Thyroid gland (tissue), 4 donors: Measurements from ENCODE around the gene KIF25. TPM values are rescaled to one million over a fixed set of nuclear protein-coding genes. Genes with fewer than 3 reads are reported as not detected.

Experiments
- DNase-seq, 2 donors: peaks; one replicate each; pipeline ENCODE4 v3.0.0-alpha.2; 2019
- H3K27ac ChIP-seq, 3 donors: fragments of 200-600 bp; sonication (generic); 1 replicate in 2 of 3; 2 replicates in 1 of 3; pipeline ENCODE4 v1.5.1; 2016 to 2019; ENCODE audit warnings: mild to moderate bottlenecking in 1 of 3, moderate library complexity in 1 of 3
- H3K27me3 ChIP-seq: fragments of 200-600 bp; sonication (generic); one replicate; pipeline ENCODE4 v1.5.1; 2019
- H3K36me3 ChIP-seq, 2 donors: fragments of 200-600 bp; sonication (generic); one replicate each; pipeline ENCODE4 v1.5.1; 2016 to 2019
- H3K4me1 ChIP-seq, 2 donors: fragments of 200-600 bp; sonication (generic); one replicate each; pipeline ENCODE4 v1.5.1; 2017 to 2019
- H3K4me3 ChIP-seq, 3 donors: fragments of 200-600 bp; sonication (generic); replicated peaks in 1 of 3; 1 replicate in 2 of 3; 2 replicates in 1 of 3; pipeline ENCODE4 v1.5.1; 2016; ENCODE audit warnings: mild to moderate bottlenecking in 1 of 3
- H3K9me3 ChIP-seq: fragments of 200-600 bp; sonication (generic); one replicate; pipeline ENCODE4 v1.5.1; 2017
- POLR2A ChIP-seq, 2 donors: fragments of 450-650 bp; IDR thresholded peaks; one replicate each; pipeline ENCODE4 v1.6.1; 2017; ENCODE audit warnings: antibody characterized with exemption in 2 of 2, mild to moderate bottlenecking in 2 of 2, moderate library complexity in 1 of 2
- WGBS, 2 donors: methylation state at CpG; one replicate each; pipeline ENCODE4 v1.1.5; 2017; 5-methylcytosine and 5-hydroxymethylcytosine counted together
- intact Hi-C: fragments of 100-400 bp; cut with DNase I; formaldehyde crosslinking; loops from one replicate; pipeline ENCODE4 v1.15.1; 2023
- total RNA-seq, 4 donors: library from RNA; depleted of rRNA; stranded (reverse); fragments of >200 nt; gene quantifications; one replicate each; pipeline ENCODE4 v1.2.3, GENCODE V29; 2016
- TF ChIP-seq, protein P1 (sequence below), 6 experiments: fragments of 200-600 bp in 3 of 6; fragments of 450-650 bp in 3 of 6; sonication (generic) in 3 of 6; IDR thresholded peaks; one replicate each; pipeline ENCODE4 v1.5.1; 2016 to 2019; ENCODE audit warnings: antibody characterized with exemption in 6 of 6, mild to moderate bottlenecking in 2 of 6, inconsistent platforms in 1 of 6, moderate library complexity in 1 of 6

Gene KIF25
- total RNA-seq, 4 donors from 2014 or later: not detected

DNA sequence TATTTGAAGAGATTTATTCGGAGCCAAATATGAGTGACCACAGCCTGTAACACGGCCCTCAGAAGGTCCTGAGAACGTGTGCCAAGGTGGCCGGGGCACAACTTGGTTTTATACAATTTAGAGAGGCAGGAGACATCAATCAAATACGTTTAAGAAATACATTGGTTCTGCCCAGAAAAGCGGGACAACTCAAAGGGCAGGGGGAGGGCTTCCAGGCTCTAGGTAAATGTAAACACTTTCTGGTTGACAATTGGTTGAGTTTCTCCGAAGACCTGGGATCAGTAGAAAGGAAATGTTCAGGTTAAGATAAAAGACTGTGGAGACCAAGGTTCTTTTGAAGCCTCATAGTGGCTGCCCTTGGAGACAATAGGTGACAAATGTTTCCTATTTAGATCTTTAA, 18.9 kb upstream of the KIF25 start:
- no peak for TF ChIP-seq POLR2A (IDR thresholded peaks at IDR 0.05)
- TF ChIP-seq, protein P1, sequence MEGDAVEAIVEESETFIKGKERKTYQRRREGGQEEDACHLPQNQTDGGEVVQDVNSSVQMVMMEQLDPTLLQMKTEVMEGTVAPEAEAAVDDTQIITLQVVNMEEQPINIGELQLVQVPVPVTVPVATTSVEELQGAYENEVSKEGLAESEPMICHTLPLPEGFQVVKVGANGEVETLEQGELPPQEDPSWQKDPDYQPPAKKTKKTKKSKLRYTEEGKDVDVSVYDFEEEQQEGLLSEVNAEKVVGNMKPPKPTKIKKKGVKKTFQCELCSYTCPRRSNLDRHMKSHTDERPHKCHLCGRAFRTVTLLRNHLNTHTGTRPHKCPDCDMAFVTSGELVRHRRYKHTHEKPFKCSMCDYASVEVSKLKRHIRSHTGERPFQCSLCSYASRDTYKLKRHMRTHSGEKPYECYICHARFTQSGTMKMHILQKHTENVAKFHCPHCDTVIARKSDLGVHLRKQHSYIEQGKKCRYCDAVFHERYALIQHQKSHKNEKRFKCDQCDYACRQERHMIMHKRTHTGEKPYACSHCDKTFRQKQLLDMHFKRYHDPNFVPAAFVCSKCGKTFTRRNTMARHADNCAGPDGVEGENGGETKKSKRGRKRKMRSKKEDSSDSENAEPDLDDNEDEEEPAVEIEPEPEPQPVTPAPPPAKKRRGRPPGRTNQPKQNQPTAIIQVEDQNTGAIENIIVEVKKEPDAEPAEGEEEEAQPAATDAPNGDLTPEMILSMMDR (IDR thresholded peaks at IDR 0.05): no peak
- Histone ChIP-seq H3K9me3 (no peaks in the 10 kb centered on the region), H3K36me3 (no peaks in the 10 kb centered on the region), H3K4me3 (no peak overlapping the region), H3K27me3 (no peaks in the 10 kb centered on the region), H3K27ac (no peak overlapping the region), H3K4me1 (no peaks in the 10 kb centered on the region)
- 68 to 75% methylated on average over 7 of the region's 7 CpGs for WGBS, 2 donors
- no peak for DNase-seq
- intact Hi-C loops: no loop called here

DNA sequence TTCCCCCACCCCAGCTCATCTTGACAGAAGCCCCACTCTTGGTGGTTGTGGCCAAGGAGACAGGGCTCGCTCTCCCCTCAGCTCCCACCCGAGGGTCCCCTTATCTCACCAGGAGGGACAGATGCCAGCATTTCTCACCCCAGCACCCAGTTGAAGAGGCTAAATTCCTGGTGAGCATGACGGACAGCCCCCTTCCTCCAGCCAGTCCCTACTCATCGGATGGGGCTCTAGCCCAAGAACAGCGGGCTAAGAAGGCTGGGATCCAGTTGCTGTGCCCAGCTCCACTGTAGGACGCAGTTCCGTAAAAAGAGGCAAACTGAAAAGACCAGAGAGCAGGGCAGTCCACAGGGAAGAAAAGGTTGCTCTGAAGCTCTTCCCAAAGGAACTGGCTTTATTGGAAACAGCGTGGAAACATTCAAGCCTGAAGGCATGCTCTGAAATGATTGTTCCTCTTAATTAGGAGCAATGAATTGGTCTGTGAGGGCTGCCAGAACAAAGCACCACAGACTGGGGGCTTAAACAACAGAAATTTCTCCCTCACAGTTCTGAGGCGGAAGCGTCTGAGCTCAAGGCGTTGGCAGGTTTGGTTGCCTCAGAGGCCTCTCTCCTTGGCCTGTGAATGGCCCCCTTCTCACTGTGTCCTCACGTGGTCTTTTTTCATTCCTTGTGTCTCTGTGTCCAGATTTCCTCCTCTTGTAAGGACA, 17.9 kb upstream of the KIF25 start:
- intact Hi-C loops: no loop called here
- TF ChIP-seq POLR2A (IDR thresholded peaks at IDR 0.05): no peak
- TF ChIP-seq, protein P1 (IDR thresholded peaks at IDR 0.05): no peak
- Histone ChIP-seq H3K4me3 (no peak overlapping the region), H3K36me3 (no peaks in the 10 kb centered on the region), H3K27ac (no peak overlapping the region), H3K9me3 (no peaks in the 10 kb centered on the region), H3K27me3 (no peaks in the 10 kb centered on the region), H3K4me1 (no peaks in the 10 kb centered on the region)
- no peak for DNase-seq
- WGBS, 2 donors: 83 to 89% methylated on average over 12 of the region's 12 CpGs

DNA sequence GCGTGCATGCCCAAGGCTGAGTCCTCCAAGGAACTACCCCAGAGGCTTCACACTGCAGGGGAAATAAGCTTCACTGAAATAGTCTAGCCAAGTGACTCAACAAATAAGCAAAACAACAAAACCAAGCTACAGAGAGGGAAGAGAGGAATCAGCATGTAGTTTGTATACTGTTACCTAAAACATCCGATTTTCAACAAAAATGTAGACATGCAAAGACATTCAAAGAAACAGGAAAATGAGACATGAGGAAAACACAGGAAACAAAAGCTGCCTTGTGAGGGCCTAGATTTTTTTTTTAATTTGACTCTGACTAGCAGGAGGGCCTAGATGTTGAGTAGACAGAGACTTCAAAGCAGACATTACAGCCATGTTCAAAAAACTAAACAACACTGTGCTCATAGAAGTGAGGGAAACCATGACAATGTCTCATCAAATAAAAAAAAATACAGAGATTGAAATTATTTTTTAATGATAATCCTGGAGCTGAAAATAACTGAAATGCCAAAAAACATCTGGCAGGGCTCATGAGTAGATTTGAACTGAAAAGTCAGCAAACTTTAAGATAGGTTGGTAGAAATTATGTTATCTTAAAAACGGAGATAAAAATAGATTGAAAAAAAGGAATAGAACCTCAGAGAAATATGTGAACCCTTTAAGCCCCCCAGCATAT, 16.4 kb upstream of the KIF25 start:
- DNase-seq: no peak
- no peak overlapping the region for H3K4me3 ChIP-seq
- H3K36me3 ChIP-seq: no peaks in the 10 kb centered on the region
- no peaks in the 10 kb centered on the region for H3K27me3 ChIP-seq
- WGBS, 2 donors: 77 to 82% methylated on average over 3 of the region's 3 CpGs
- no peaks in the 10 kb centered on the region for H3K9me3 ChIP-seq
- intact Hi-C loops: no loop called here
- TF ChIP-seq, protein P1 (IDR thresholded peaks at IDR 0.05): no peak
- TF ChIP-seq POLR2A (IDR thresholded peaks at IDR 0.05): no peak
- no peak overlapping the region for H3K27ac ChIP-seq
- H3K4me1 ChIP-seq: no peaks in the 10 kb centered on the region

DNA sequence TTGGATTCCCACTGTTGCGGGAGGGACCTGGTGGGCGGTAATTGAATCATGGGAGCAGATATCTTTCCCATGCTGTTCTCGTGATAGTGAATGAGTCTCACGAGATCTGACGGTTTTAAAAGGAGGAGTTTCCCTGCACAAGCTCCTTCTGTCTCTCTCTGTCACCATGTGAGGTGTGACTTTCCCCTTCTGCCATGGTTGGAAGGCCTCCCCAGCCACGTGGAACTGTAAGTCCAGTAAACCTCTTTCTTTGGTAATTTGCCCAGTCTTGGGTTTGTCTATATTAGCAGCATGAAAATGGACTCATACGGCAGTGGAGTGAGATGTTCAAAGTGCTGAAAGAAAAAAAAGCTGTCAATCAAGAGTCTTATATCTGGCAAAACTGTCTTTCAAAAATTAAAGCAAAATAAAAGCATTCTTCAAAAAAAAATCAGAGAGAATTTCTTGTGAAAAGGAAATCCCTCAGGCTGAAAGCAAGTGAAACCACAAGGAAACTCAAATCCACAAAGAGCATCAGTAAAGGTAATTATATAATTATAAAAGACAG, 15.5 kb upstream of the KIF25 start:
- H3K9me3 ChIP-seq: no peaks in the 10 kb centered on the region
- intact Hi-C loops: no loop called here
- DNase-seq: no peak
- no peaks in the 10 kb centered on the region for H3K27me3 ChIP-seq
- H3K27ac ChIP-seq: no peak overlapping the region
- H3K4me1 ChIP-seq: no peaks in the 10 kb centered on the region
- no peaks in the 10 kb centered on the region for H3K36me3 ChIP-seq
- TF ChIP-seq, protein P1 (IDR thresholded peaks at IDR 0.05): no peak
- TF ChIP-seq POLR2A (IDR thresholded peaks at IDR 0.05): no peak
- no peak overlapping the region for H3K4me3 ChIP-seq
- 70 to 80% methylated on average over 7 of the region's 7 CpGs for WGBS, 2 donors

DNA sequence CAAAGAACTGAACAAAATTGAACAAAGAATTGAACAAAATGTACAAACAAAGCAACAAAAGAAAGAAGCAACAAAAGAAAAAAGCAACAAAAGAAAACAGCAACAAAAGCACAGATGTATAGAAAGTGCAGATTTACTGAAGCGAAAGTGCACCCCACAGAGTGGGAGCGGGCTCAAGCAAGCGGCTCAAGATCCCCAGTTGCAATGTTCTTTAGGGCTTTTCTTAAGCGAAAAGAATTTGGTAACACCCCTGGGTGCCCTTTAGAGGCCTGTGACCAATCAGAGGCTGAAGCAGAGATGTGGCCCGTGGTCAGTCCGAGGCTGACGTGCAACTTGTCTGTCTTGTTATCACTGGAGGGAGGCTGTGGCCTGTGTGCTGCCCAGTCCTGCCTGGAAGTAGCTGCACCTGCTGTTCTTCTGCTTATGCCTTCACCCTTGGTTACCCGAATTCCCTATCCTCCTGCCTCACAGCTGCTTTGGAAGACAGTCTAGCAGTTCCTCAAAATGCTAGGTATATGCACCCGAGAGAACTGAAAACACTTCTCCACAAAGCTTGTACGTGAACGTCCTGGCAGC, 13.2 kb upstream of the KIF25 start:
- TF ChIP-seq, protein P1 (IDR thresholded peaks at IDR 0.05): no peak
- no peak for TF ChIP-seq POLR2A (IDR thresholded peaks at IDR 0.05)
- no peak for DNase-seq
- Histone ChIP-seq H3K27me3 (no peaks in the 10 kb centered on the region), H3K27ac (no peak overlapping the region), H3K4me1 (no peaks in the 10 kb centered on the region), H3K36me3 (no peaks in the 10 kb centered on the region), H3K4me3 (no peak overlapping the region), H3K9me3 (no peaks in the 10 kb centered on the region)
- 92 to 95% methylated on average over 11 of the region's 11 CpGs for WGBS, 2 donors
- intact Hi-C loops: no loop called here
